Measurements from ENCODE around the gene YKT6.

Gene YKT6

DNA sequence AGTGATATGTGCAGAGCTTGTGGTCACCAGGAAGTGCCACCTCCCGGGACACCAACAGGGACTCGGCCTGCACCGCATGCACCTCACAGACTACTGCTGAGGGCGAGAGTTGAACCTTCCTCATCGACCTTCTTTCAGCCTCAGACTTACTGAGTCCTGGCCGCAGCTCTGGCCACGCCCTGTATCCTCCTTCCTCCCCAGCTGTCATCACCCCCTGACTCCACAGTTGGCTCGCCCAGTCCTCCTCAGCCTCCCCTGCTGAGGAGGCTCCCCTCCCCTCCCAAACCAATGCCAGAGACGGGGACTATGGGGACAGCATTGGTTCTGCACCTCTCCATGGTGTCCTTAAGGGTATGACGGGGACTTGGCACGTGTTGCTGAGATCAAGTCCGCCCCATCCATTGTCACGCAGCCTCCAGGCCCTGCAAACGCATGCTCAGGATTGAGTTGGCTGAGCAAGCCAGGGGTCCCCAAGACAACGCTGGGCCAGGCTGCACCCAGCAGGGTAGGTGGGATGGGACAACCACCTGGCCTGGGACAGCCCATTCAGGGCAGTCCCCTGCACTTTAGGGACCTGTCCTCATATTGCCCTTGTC, 49.0 kb downstream of the YKT6 start:
- in situ Hi-C loops (cut with HindIII; ENCODE audit: low sequenced_read_pairs) = loop anchor here (5.0 to 10.0 kb wide), 2 partner anchors 38 to 215 kb away; no protein-coding TSS in a partner anchor

DNA sequence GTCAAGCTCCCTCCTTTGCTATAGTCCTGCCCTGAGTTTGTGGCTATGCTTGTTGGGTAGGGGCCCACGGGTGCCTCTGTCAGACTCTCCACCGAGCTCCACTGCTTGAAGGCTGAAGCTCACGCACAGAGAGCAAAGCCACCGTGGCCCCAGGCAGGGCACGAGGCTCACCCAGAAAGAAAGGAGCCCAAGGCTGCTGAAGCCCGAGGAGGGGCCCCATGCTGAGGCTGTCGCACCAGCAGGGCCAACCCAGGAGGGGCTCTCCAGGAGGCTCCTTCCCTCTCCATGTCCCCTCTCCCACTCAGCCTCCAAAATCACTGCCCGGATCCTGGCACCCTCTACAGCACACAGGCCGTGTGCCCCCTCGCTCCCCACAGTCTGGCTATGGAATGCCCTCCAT, 50.5 kb downstream of the YKT6 start:
- in situ Hi-C loops (cut with HindIII; ENCODE audit: low sequenced_read_pairs) = no loop called here

DNA sequence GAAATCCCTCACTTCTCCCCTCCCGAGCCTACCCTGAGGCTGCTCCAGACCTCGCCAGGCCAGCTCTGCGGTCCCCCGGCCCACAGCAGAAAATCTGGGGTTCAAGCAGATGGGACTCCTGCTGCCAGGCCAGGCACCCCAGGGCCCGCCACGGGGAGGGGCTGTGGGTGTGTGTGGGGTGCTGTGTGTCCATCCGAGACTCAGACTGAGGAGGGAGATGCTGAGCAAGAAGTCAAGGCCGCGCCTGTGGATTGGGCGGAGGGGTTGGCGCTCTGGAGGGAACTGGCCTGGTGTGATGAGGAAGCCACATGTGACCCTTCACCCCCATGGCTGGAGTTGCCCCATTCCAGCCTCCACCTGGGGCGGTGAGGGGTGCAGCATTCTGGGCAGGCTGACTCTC, 51.1 kb downstream of the YKT6 start:
- in situ Hi-C loops (cut with HindIII; ENCODE audit: low sequenced_read_pairs) = no loop called here

DNA sequence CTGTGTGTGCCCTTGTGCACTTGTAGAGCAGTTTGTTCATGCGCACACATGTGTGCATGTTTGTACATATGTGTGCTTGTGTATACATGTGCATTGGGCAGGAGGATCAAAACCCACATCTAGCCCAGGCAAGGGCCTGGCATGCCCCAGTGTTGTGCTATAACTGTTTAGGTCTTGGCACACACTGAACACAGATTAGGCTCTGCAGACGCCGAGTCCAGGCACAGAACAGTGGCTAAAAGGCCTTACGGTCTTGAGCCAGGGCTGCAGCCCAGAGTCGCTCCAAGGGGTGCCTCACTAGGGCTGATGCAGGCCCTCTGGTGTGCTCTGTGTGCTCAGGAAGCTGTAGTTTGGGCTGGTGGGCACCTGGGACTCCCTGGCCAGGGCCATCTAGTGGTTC, 55.7 kb downstream of the YKT6 start:
- in situ Hi-C loops (cut with HindIII; ENCODE audit: low sequenced_read_pairs) = no loop called here

DNA sequence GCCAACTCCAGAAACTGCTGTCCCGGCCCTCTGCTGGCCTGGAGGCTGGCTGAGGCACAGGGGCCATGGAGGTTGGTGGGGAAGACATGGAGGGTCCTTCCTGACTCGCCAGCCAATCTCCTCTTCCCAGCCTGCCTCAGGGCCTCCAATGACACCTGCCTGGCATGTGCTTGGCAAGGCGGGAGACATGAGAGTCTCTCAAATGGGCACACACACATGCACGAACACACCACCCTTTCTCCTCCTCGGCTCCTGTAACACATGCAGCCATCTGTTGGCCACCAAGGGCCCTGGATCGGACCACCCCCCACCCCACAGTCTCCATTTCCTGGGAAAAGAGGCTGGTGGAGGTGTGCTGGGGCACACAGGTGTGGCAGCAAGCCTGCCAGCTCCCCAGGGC, 56.4 kb downstream of the YKT6 start:
- in situ Hi-C loops (cut with HindIII; ENCODE audit: low sequenced_read_pairs) = no loop called here

DNA sequence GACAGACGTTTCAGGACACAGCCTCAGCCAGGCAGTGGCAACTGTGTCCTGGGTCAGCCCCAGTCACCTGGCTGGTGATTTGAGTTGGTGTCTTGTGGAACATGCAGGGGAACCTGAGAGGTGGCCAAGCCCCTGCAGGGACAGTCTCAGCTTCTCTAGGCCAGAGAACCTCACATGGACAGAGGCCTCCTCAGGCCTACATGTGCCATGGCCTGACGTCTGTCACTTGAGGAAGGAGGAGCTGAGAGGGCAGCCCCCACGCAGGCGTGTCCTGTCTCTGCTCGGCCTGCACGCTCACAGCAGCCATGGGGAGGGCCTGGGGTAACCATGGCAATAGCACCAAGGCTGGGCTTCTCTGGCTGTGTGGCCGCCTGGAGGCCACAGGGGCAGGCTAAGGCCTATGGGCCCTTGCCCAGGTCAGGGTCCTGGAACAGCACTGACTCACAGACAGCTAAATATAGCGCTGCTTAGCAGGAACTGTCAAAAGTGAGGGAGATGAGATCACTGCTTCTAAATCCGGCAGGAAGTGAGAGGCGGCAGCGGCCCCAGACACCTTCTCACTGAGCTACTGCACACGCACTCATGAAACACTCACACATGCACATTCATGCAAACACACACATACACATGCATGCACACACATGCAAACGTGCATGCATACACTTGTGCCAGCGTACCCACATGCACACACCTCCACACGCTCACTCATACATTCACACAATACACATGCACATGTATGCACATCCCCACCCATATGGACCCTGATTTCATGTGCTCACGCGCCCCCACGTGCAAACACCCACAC, 57.0 kb downstream of the YKT6 start:
- in situ Hi-C loops (cut with HindIII; ENCODE audit: low sequenced_read_pairs) = no loop called here

DNA sequence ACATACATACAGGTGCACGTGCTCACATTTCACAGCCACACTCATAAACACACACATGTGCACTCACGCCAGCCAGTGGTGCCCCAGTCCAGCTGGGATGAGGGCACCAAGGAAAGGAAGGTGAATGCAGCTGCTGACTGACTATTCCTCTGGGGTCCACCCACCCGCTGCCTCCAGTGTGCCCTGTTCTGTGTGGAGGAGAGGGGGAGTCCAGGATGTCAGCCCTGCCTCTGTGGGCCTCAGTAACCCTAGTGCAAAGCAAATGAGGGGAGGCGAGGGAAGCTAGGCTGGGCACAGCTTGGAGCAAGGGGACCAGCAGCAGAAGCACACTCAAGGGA, 57.6 kb downstream of the YKT6 start:
- in situ Hi-C loops (cut with HindIII; ENCODE audit: low sequenced_read_pairs) = no loop called here

DNA sequence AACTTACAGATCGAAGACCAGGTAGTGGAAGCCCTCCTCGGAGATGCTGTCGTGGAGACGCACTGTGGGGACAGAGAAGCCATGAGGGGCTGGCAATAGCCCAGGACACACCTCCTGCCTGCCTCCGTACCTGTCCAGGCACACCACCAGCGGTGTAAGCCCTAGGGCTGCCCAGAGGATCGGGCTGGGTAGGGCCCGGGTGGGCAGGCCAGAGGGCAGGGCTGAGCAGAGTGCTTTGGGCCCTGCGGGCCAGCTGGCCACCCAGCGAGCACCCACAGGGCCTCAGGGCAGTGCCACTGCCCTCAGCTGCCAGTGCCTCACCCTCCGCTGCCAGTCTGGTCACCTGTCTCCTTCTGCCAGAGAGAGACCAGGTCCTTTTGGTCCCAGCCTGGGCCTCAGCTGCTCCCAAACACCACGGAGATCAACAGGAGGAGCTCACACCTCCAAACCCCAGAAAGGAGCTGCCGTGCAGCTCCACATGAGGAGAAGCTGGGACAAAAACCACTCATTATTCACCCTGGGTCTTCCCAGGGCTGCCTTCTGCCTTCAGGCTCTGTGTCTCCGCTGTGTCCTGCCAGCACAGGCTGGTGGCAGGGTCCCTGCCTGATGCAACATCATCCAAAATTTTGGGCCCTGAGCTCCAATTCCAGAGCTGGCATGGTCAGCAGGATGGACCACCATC, 58.2 kb downstream of the YKT6 start:
- in situ Hi-C loops (cut with HindIII; ENCODE audit: low sequenced_read_pairs) = no loop called here

DNA sequence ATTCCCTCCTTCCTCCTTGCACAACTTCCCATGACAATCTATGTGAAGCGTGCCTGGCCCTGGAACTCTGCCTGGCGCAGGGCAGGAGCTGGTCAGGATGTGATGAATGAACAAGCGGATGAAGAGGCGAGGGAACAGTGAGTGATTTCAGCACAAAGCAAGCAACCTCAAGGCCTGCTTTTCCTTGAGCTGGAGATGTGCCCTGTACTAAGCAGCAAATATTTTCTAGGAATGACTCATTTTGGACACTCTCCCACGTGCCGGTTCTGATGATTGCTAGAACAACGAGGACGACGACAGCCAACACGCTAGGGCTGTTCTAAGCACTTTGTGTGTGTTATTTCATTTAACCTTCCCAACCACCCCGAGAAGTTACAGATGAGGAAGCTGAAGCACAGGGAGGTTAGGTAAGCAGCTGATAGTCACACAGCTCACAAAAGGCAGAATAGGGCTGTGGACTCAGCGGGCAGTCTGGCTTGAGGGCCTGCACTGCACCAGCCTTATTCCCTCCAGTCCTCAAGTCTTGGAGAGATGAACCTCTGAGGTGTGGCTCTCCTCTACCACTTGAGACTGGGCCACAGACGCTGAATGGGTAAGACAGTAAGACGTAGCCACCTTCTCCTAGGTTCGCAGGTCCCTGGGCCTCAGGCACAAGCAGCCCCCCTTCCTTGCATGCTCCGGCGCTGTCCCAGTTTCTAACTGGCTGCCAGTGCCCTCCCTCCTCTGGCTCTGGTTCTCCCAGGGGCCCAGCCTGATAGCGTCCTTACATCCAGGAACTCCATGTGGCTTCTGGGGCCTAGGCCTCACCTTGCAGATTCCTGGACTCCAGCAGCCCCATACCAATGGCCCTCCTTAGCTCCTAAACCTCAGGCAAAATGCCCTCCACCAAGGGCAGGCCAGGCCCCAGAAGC, 59.0 kb downstream of the YKT6 start:
- in situ Hi-C loops (cut with HindIII; ENCODE audit: low sequenced_read_pairs) = no loop called here

DNA sequence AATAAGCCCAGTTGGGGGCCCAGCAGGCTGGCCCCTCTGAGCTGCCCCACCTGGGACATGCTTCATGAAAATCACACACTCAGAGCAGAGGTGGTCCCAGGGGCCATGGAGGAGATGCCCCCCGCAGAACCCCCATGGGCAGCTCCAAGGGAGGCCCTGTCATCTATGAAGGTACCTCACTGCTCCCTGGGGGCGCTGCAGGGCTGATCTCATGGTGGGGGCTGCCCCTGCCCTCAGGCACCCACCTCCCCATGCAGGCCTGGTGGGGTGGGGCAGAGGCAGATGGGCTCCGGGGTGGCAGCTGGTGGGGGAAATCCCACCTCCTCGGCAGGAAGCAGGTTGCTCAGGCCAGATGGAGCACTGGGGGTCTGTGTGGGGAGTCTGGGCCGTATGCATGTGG, 60.5 kb downstream of the YKT6 start:
- in situ Hi-C loops (cut with HindIII; ENCODE audit: low sequenced_read_pairs) = no loop called here

DNA sequence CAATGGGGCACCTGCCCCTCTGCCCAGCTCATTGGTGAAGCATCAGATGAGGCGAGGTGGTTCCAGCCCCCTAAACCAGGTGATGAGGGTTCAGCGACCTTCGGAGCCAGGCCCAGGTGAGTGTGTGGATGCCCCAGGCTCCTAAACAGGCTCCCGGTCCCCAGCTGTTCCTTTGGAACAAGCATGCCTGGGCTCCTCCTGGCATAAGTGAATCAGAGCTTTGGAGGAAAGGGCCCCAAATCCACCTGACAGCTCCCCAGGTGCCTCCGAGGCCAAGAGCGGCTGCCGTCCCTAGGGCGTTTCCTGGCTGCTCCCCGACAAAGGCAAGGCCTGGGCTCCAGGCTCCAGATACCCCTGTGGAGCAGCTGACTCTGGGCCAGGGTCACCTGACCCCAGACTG, 61.3 kb downstream of the YKT6 start:
- in situ Hi-C loops (cut with HindIII; ENCODE audit: low sequenced_read_pairs) = no loop called here

DNA sequence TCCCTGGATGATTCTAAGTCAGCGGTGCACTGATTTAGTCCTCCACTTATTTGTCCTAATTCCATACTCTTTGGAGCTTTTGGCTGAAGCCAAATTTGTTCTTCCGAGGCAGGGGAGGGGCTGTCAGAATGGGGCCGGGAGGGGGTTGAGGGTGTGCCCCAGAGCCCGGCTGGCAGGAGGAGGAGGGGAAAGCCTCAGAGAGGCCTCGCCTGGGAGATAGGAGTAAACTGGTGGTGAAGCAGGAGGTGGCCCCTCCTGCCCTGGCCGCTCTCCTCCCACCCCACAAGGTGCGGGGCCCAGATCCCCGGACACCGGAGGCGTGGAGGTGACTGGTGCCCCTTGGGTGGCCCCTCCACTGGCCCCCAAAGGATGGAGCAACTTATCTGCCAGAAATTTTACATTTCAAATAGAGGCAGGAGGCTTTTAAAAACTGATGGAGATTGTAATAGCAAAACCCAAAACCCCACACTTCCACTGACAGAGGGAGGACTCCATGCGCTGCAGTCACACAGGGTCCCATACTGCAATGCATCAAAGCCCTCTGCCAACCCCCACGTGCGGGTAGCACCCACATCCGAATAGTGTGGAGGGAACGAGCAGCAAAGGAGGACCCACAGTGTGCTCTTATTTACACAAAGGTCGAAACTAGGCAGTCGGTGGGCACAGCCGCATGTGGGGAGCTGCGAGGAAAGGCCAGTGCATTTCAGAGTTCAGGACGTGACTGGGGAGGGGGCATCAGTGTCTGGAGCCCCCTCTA, 62.7 kb downstream of the YKT6 start:
- in situ Hi-C loops (cut with HindIII; ENCODE audit: low sequenced_read_pairs) = no loop called here
